Skeletal muscle tissue (tissue), 4 donors: ENCODE results near the gene ABCG1. TPM values are rescaled to one million over a fixed set of nuclear protein-coding genes. Genes with fewer than 3 reads are reported as not detected.
A peak's percentile ranks its signal among the peaks of the same experiment; 100 is the strongest.

Experiments used
- H3K27ac ChIP-seq: one replicate; pipeline ENCODE4 v1.7.0; 2013; ENCODE audit warnings: mild to moderate bottlenecking, low read depth, low read length, inconsistent platforms
- H3K27me3 ChIP-seq, 3 donors: one replicate each; pipeline ENCODE4 v1.7.0; 2013; ENCODE audit warnings: low read length in 3 of 3; ENCODE audit not compliant: control insufficient read depth in 3 of 3, insufficient read depth in 3 of 3
- H3K36me3 ChIP-seq, 3 donors: one replicate each; pipeline ENCODE4 v1.7.0; 2013; ENCODE audit warnings: low read length in 3 of 3; ENCODE audit not compliant: control insufficient read depth in 3 of 3, insufficient read depth in 3 of 3
- H3K4me1 ChIP-seq, 3 donors: one replicate each; pipeline ENCODE4 v1.7.0; 2013; ENCODE audit warnings: low read length in 3 of 3, mild to moderate bottlenecking in 3 of 3; ENCODE audit not compliant: control insufficient read depth in 3 of 3, insufficient read depth in 3 of 3
- H3K4me3 ChIP-seq, 3 donors: one replicate each; pipeline ENCODE4 v1.7.0; 2013; ENCODE audit warnings: low read length in 3 of 3
- H3K9ac ChIP-seq, 3 donors: one replicate each; pipeline ENCODE4 v1.7.0; 2013; ENCODE audit warnings: low read length in 3 of 3, mild to moderate bottlenecking in 3 of 3, moderate library complexity in 2 of 3, low read depth in 1 of 3
- H3K9me3 ChIP-seq, 3 donors: one replicate each; pipeline ENCODE4 v1.7.0; 2013; ENCODE audit warnings: low read length in 3 of 3; ENCODE audit not compliant: control insufficient read depth in 3 of 3
- total RNA-seq: library from RNA; depleted of rRNA; stranded (reverse); fragments of >200 nt; gene quantifications from one replicate; pipeline ENCODE4 v1.2.3, GENCODE V29; 2014
- donor health status: Osteomylitis.

Gene ABCG1
- total RNA-seq, 1 donor from 2014 or later, result 20.4 TPM

DNA sequence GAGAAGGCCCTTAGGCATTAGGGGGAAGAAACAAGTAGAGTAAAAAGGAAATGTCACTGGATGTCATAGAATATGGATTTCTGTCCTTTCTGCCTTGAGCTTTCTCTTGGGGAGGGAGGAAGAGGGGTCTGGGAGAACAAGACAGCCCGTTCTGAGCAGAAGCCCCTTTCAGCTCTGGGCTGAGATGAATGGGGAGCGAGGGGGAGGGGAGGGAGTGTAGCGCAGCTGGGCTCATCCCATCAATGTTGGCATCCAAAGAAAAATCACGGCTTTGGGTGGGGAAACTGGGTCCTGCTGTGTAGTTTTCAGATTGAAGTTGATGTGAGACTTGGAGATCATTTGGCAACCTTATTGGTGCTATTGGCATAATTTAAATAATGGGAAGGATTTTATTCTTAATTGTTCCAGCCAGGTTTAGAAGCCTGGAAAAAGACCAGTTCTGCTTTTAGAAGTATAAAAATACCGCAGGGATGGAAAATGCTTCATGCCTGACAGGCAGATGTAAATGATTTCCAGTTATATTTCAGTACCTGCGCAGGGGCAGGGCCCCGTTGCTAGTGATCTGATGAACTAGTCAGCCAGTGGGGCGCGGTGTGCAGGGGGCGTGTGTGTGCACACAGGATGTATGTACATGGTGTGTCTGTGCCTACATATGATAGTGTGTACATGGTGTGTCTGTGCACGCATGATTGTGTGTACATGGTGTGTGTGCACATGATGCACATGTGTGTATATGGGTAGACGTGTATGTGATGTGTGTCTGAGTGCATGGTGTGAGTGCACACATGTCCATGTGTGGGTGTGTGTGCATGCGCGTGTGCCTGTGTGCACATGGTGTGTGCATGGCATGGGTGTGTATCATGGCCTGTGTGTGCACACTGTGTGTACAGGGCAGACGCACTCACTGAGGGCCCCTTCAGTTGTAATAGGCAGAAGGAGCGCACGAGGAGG is 36.0 kb downstream of the ABCG1 start:
- Histone ChIP-seq H3K4me1 (peaks cover 71 to 90% (median 87%) of the 10 kb centered on the region in 3 donors), H3K9ac (no peak overlapping the region), H3K9me3 (no peaks in the 10 kb centered on the region)

DNA sequence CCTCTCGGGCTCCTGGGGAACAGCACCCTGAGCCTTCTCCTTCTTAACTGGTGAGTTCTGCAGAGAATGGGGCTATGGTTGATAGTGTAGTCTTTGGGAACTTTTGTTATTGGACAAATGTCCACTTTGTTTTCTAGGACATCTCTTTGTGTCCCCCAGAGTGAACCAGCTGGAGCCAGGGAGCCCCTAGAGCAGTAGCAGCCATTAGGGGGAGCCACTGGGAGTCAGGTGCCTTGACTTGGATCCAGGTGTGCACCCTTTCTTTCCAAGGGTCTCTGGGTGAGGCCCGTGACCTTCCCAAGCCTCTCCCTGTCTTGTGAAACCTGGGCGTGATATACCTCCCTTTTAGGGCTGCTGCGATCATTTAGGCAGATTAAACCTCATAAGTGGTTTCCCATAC is 36.9 kb downstream of the ABCG1 start:
- H3K9me3 ChIP-seq, result no peaks in the 10 kb centered on the region
- peaks cover 66 to 90% (median 84%) of the 10 kb centered on the region in 3 donors for H3K4me1 ChIP-seq
- H3K4me3 ChIP-seq, result no peak overlapping the region
- H3K36me3 ChIP-seq, result peaks cover 0 to 3% (median 2%) of the 10 kb centered on the region in 3 donors
- no peaks in the 10 kb centered on the region for H3K27me3 ChIP-seq
- H3K9ac ChIP-seq, result no peak overlapping the region
- H3K27ac ChIP-seq, result no peak overlapping the region

More for the DNA sequence above, 36.0 kb downstream of the ABCG1 start:
- H3K27ac ChIP-seq, result no peak overlapping the region
- no peaks in the 10 kb centered on the region for H3K27me3 ChIP-seq
- H3K4me3 ChIP-seq, result no peak overlapping the region
- peaks cover 0 to 3% (median 2%) of the 10 kb centered on the region in 3 donors for H3K36me3 ChIP-seq

DNA sequence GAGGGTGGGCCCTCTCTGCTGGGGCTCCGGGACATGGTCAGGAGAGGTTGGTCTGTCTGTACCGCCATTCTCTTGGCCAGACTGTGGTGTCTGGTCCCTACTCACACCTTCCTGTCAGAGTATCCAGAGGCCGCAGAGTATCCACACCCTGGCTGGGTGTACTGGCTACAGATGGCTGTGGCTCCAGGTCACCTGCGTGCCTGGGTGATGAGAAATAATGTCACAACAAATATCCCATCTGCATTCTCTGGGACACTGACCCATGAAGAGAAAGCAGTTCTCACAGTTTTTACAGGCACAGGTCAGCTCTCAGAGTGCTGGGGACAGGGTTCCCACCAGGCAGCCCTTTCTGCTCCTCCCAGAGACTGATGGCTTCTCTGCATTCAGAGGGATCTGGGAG is 37.4 kb downstream of the ABCG1 start:
- Histone ChIP-seq H3K27ac (no peak overlapping the region), H3K9ac (peak overlapping the region in 1 of 3 donors; percentile 8), H3K27me3 (no peaks in the 10 kb centered on the region), H3K36me3 (peaks cover 0 to 3% (median 2%) of the 10 kb centered on the region in 3 donors), H3K9me3 (no peaks in the 10 kb centered on the region), H3K4me3 (no peak overlapping the region), H3K4me1 (peaks cover 66 to 89% (median 81%) of the 10 kb centered on the region in 3 donors)

DNA sequence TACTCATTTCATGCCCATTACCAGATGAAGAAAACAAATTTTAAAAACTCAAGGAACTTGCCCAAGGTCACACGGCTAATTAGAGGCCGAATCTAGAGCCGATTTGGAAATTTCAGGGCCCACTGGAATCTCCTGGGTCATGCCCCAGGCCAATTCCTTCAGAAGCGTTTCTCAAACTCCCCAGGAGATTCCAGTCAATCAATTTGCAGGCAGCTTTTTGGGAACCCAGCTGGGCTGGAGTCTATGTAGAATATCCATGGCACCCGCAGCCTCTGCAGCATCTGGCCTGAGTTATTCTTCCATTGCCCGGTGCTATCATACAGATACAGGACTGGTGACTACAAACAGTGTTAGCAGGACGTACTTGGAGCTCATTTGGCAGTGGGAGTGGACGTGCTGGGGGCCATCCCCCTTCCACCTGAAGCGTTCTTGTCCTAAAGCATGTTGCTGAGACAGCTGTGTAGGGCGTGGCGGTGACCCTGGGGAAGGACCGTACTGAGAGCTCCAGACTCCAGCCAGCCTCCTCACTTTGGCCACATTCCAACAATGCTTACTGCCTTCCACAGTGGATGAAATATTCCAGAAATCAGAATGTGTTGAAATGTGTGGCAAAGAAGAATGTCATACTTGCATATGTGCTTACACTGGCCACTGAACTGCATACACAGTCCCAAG is 38.3 kb downstream of the ABCG1 start:
- no peak overlapping the region for H3K4me3 ChIP-seq
- H3K27me3 ChIP-seq, result no peaks in the 10 kb centered on the region
- peaks cover 0 to 5% (median 3%) of the 10 kb centered on the region in 3 donors for H3K36me3 ChIP-seq
- no peak overlapping the region for H3K9ac ChIP-seq
- H3K9me3 ChIP-seq, result no peaks in the 10 kb centered on the region
- no peak overlapping the region for H3K27ac ChIP-seq
- peaks cover 65 to 89% (median 80%) of the 10 kb centered on the region in 3 donors for H3K4me1 ChIP-seq

DNA sequence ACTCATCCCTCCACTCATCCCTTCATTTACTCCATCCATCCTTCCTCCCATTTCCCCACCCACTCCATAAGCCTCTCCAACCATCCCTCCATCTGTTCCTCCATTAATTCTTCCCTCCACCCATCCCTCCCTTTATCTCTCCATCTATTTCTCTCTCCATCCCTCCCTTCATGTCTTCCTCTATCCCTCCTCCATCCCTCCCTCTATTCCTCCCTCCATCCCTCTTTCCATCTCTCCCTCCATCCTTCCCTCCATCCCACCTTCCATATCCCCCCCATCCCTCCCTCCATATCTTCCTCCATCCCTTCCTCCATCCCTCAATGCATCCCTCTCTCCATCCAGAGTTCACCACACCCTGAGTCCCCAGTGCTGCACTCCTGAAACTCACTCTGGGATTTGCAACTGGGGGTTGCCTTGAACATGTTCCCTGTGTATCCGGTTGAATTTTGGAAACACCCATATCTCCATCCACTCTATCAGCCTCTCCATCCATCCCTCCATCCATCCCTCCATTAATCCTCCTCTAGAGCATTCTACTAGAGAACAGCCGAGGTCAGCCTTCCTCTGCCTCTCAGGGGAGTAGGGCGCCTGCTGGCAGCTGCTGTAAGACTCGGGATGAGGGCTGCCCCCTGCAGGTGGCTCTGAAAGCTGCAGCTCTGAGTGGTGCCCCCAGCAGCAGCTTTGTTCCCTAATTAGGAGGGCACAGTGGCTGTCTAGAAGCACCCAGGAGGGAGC is 39.4 kb downstream of the ABCG1 start:
- Histone ChIP-seq H3K27me3 (no peaks in the 10 kb centered on the region), H3K9ac (peak overlapping the region in 1 of 3 donors; percentile 66), H3K9me3 (no peaks in the 10 kb centered on the region), H3K4me3 (no peak overlapping the region), H3K36me3 (peaks cover 0 to 5% (median 3%) of the 10 kb centered on the region in 3 donors), H3K4me1 (peaks cover 68 to 90% (median 79%) of the 10 kb centered on the region in 3 donors), H3K27ac (no peak overlapping the region)

DNA sequence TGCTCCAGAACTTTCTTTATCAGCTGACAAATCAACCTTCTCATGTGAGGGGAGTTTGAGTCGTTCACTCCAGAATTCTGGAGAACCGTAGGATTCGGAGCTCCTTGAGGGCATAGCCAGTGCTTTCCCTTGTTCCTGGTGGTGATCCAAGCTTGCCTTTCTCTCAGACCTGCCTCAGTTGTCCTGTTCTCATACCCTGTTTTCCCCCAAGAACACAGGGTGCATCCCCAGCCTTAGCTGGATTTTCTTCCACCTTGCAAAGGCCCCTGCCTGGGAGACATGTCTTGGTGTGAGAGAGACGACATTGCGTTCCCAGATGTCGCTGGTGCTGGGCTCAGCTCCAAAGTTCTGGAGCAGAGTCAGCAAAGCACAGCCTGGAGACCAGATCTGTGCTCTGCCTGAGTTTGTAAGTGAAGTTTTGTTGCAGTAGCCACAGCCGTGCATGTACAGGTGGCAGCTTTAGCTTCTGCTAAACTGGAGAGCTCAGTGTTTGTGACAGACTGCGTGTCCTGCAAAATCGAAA is 40.0 kb downstream of the ABCG1 start:
- Histone ChIP-seq H3K9me3 (no peaks in the 10 kb centered on the region), H3K36me3 (peaks cover 0 to 5% (median 3%) of the 10 kb centered on the region in 3 donors), H3K27me3 (no peaks in the 10 kb centered on the region), H3K9ac (peak overlapping the region in 2 of 3 donors; percentile 37 to 66), H3K4me3 (peak overlapping the region in 1 of 3 donors; percentile 19), H3K4me1 (peaks cover 70 to 90% (median 78%) of the 10 kb centered on the region in 3 donors), H3K27ac (peak overlapping the region; percentile 33)

DNA sequence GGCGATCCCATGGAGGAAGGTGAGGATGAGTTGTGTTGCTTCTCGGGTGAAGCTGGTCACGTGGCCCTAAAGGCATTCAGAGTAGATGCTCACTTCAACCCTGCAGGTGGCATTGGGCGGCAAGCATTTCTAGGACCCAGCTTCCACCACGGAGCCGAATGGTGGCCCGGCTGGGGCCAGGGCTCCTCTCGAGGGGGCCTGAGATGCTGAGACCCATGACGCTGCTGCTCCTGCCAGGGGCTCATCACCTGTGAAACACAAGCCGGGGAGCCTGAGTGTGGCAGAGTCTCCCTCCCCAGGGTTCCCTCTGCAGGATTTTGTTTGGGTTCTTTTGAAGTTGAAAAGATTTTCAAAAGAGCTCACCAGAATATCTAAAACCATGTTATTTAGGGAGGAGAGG is 41.2 kb downstream of the ABCG1 start:
- H3K36me3 ChIP-seq, result peaks cover 0 to 12% (median 2%) of the 10 kb centered on the region in 3 donors
- peaks cover 74 to 86% (median 80%) of the 10 kb centered on the region in 3 donors for H3K4me1 ChIP-seq
- H3K9ac ChIP-seq, result no peak overlapping the region
- no peaks in the 10 kb centered on the region for H3K27me3 ChIP-seq
- no peak overlapping the region for H3K4me3 ChIP-seq
- H3K27ac ChIP-seq, result no peak overlapping the region
- no peaks in the 10 kb centered on the region for H3K9me3 ChIP-seq

DNA sequence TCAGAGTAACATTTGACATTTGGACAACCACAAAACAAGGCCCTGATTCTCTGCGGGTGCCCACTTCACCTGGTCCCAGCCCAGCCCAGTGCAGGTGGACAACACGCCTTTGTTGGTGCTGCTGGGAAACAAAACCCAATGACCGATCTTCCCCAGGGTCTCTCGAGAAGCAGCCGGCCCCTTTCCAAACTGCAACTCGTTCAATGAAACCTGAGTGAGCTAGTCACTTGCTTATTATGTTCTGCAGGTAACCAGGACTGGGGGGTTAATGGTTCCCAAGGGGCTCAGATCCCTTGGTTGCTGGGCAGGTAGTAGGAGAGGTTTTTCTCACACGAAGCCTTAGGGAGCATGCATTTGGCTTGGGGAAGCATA is 42.9 kb downstream of the ABCG1 start:
- Histone ChIP-seq H3K4me3 (no peak overlapping the region), H3K36me3 (peaks cover 0 to 13% (median 0%) of the 10 kb centered on the region in 3 donors), H3K9me3 (no peaks in the 10 kb centered on the region), H3K4me1 (peaks cover 74 to 83% (median 82%) of the 10 kb centered on the region in 3 donors), H3K27ac (peak overlapping the region; percentile 75), H3K27me3 (no peaks in the 10 kb centered on the region), H3K9ac (peak overlapping the region in 1 of 3 donors; percentile 33)

DNA sequence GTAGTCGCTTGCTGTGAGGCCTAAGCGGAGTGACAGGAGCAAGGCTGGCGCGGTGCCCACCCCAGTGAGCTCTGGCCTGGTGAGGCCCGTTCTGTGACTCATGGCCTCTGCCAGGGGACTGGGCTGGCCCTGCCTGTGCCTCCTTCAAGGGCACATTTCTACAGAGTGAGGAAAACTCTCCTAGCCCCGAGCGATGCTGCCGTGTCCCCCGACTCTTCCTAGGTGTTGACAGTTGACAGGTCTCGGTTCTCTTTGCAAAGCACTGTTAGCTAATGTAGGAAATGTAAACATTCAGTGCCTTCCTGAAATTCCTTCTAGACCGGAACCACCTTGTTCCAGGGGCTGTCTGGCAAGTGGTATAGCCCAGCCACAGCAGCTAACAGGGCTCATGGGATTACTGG is 43.9 kb downstream of the ABCG1 start:
- Histone ChIP-seq H3K27me3 (no peaks in the 10 kb centered on the region), H3K9ac (peak overlapping the region in 1 of 3 donors; percentile 41), H3K4me1 (peaks cover 77 to 86% (median 83%) of the 10 kb centered on the region in 3 donors), H3K9me3 (no peaks in the 10 kb centered on the region), H3K4me3 (peak overlapping the region in 1 of 3 donors; percentile 32), H3K36me3 (peaks cover 0 to 11% (median 0%) of the 10 kb centered on the region in 3 donors), H3K27ac (peak overlapping the region; percentile 75)
